ELF-1 (cell line): ENCODE results near the gene COL19A1.
A peak's percentile ranks its signal among the peaks of the same experiment; 100 is the strongest.

Experiments used
- DNase-seq: peaks from one replicate; pipeline ENCODE4 v3.0.0-alpha.2; 2016; ENCODE audit warnings: low read depth, low spot score

COL19A1 gene

GRCh38 chr6:70059039-70059719, 192.8 kb downstream of the COL19A1 start:
- DNase-seq, result no peak

GRCh38 chr6:70060680-70061079, 194.3 kb downstream of the COL19A1 start:
- no peak for DNase-seq

GRCh38 chr6:70061546-70061945, 195.2 kb downstream of the COL19A1 start:
- no peak for DNase-seq

- no peak for DNase-seq
Observed at GRCh38 chr6:70062010-70062409, 195.7 kb downstream of the COL19A1 start.

GRCh38 chr6:70072540-70073179, 206.3 kb downstream of the COL19A1 start:
- peak; percentile 2 for DNase-seq

- DNase-seq, result no peak
Observed at GRCh38 chr6:70073637-70074036, 207.3 kb downstream of the COL19A1 start.

- no peak for DNase-seq
Observed at GRCh38 chr6:70079241-70079640, 212.9 kb downstream of the COL19A1 start.

GRCh38 chr6:70080443-70081070, 214.2 kb downstream of the COL19A1 start:
- no peak for DNase-seq

- no peak for DNase-seq
Observed at GRCh38 chr6:70082830-70083229, 216.5 kb downstream of the COL19A1 start.

GRCh38 chr6:70086806-70087205, 220.4 kb downstream of the COL19A1 start:
- DNase-seq, result no peak

- DNase-seq, result no peak
Observed at GRCh38 chr6:70094156-70094555, 227.8 kb downstream of the COL19A1 start.

GRCh38 chr6:70099732-70100131, 233.4 kb downstream of the COL19A1 start:
- no peak for DNase-seq

GRCh38 chr6:70103798-70104197, 237.4 kb downstream of the COL19A1 start:
- DNase-seq, result no peak

- no peak for DNase-seq
Observed at GRCh38 chr6:70107852-70108629, 241.7 kb downstream of the COL19A1 start.

- DNase-seq, result no peak
Observed at GRCh38 chr6:70110126-70111022, 244.0 kb downstream of the COL19A1 start.

- DNase-seq, result no peak
Observed at GRCh38 chr6:70111737-70112136, 245.4 kb downstream of the COL19A1 start.

- no peak for DNase-seq
Observed at GRCh38 chr6:70112716-70113115, 246.4 kb downstream of the COL19A1 start.

- DNase-seq, result no peak
Observed at GRCh38 chr6:70113171-70113570, 246.8 kb downstream of the COL19A1 start.

GRCh38 chr6:70118670-70119069, 252.3 kb downstream of the COL19A1 start:
- no peak for DNase-seq

GRCh38 chr6:70119218-70119835, 253.0 kb downstream of the COL19A1 start:
- DNase-seq, result no peak

- DNase-seq, result no peak
Observed at GRCh38 chr6:70124443-70124842, 258.1 kb downstream of the COL19A1 start.
